HG03025 (cell line): ENCODE data around the gene TNRC18.

Experiments used
- ATAC-seq: cut with Tn5 transposase; IDR thresholded peaks from one replicate; pipeline ENCODE4 v1.9.1; 2021; ENCODE audit warnings: mild to moderate bottlenecking, moderate library complexity; ENCODE audit not compliant: unreplicated experiment, low FRiP score

TNRC18 gene

DNA sequence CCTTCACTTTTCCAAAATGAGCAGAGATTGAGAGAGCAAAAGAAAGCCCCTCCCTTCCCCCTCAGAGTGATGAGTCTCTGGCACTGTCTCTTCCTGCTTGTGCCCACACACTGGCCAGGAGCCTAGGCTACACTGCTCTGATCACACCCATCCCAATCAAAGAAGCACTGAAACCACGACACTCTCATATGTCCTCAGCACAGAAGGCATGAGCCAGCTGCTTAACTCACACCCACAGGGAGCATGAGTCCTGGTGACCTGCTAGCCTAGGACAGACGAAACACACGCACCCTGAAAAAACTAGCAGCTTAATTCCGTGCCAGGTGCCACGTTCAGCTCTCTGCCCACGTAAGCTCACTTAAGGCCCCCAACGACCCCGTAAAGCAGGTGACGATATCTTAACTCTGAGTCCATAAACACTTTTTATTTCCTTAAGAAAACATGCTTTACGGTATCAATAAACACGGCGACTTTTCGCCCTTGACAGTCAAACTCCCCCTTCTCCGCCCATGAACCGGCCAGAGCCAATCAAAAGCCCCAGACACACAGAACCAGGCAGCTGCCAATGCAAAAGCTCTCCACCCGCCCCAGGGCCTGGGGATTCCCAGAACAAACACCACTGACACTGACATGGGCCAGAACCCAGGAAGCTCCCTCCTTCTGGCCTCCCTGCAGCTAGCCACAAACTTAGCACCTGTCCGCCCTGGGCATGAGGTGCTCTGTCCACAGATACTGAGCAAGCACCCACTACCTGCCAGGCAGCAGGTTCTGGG is 69.0 kb downstream of the TNRC18 start:
- ATAC-seq: no peak

DNA sequence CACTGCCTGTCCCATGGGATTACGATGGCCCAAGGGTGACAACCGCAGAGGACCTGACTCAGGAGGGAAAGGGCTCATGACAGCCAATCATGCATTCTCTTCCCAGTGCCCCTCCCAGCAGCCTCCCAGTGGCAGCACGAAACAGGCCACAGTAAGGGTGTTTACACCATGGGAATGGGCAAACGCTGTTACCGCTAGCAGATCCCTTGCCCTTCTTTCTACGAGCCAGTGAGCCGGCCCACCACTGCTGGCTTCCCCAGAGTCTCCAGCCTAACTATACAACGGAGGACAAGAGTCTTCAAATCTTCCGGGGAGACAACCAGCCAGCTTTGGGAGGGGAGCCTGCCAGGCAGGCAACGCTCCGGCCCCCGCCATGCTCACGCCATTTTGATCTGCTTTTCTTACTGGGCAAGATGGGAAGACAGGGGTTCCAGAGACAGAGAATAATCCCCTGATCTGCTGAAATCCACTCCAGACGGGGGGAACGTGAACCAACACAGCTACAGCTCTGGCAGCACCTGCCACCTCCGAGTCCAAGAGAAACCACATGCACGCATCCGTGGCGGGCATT is 71.1 kb downstream of the TNRC18 start:
- ATAC-seq: no peak

DNA sequence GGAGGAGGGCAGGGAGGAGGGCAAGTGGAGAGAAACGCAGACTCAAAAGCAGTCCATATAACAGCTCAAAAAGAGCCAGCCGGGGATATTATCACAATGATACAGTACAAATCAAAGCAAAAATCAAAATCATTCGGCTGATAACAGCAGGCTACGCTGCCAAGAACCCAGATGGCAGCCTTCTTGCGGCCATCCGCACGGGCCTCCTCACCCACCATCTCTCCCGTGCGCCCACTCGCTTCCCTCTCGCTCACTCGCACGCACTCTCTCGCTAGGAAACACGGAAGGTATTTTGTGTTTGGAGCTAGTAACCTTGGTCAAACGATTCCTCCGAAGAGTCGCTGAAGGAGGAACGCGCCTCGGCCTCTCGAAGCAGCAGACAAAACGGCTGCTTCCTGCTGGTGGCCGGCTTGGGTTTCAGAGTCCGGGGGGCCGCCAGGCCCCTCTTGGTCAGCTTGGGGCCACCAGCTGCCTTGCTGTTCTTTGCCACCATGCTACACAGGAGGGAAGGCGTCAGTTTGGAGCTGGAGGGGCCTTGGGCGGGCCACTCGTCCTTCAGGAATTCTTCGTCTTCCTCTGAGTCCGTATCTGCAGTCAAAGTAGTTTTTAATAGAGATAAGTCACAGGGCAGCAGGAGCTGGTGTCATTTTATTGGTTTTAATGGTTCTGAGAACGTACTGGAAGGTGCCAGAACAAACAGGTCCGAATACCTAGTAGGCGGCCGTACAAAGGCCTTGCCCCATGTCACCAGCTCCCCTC is 71.9 kb downstream of the TNRC18 start:
- ATAC-seq: no peak

DNA sequence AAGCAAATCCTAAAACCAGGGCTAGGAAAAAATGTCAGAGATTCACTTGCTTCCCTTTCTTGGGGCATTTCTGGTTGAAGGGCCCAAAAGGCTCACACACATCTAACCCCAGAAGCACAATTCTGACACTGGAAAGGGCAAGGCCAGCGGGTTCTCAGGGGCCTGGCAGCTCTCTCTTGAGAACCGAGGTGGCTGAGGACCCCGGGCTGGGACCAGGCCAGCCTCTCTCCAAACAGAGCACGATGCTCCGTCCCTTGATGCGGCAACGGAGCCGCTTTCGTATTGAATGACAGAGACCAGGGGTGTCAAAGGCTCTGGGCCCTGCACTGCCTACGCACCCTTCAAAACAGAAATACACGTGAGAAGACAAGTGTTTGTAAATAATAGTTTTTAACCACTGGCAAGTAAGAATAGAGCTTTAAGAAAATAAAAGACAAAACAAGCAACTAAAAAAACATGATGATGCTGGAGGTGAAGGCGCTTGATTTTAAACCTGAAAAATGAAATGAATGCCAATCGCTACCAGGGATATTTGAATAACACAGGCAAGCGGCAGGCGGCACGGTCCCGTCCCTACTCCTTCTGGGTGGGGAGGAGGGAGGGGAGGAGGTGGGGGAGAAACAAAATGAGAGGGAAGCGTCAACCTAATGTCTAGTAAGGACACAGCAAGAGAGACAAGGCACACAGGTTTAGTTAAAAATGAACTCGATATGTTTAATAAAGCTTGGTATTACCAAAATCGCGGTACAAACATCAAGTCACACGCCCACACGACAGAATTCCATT is 72.8 kb downstream of the TNRC18 start:
- ATAC-seq: no peak

DNA sequence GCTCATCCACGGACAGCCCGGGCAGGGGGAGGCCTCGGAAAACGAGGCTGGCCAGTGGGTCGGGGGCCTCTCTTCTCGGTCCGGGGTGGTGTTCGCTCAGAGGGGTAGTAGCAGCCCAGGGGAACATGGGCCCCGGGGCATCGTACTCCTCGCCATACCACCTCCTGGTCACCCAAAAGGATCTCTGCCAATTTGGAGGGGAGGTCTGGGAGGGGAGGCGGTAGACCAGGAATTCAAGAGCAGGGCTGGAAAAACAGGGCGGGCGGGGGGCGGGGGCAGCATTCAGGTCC is 73.5 kb downstream of the TNRC18 start:
- no peak for ATAC-seq

DNA sequence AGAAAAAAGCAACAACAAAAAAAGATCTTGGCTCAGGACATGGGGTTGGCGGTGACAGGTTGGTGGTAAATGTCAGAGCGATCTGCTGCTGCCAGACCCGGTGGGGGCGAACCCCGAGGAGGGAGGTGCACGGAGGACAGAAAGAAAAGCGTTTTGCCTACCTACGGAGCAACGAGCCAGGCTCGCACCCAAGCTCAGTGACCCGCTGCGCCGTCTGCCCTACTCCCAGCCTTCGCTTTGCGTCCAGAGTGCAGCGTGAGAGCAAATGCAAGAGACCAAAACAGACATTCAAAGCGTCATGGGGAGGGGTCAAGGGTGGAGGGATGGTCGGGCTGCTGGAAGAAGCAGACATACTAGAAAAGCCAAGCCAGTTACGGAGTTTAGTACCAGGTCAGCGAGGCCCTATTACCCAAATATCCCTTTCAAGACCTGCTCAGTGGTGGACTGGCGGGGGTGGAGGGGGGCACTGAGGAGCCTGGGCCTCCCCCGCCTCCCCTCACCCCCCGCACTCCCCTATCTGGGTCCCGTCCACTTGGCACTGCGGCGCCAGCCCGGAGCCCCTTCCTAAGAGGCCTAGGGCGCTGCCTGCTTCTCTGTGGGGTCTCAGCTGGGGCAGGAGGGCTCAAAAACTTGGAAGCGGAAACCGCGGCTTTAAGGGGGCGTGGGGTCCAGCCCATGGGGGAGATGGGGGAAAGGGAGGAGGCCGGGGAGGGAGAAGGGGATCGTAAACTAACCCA is 74.0 kb downstream of the TNRC18 start:
- no peak for ATAC-seq

- no peak for ATAC-seq
These were observed 74.6 kb downstream of the TNRC18 start for GRCh38 chr7:5349005-5349380.

GRCh38 chr7:5348134-5349004 is 75.3 kb downstream of the TNRC18 start:
- no peak for ATAC-seq

DNA sequence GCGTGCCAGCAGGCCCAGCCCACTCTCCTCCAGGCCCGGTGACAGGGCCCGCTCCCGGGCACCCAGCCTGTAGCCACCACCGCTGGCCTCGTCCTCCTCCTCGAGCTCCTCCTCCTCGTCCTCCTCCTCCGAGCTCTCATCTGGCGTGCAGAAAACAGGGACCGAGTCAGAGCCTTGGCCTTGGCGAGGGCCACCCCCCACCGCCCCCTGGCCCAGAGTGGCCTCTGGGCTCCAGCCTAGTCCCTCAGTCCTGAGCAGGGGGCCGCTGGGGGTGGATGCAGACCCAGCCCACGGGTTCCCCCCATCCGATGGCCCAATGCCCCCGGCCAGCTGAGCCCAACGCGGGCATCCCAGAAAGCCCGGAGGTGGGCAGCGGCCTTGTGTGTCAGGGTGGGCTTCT is 78.0 kb downstream of the TNRC18 start:
- ATAC-seq: no peak

DNA sequence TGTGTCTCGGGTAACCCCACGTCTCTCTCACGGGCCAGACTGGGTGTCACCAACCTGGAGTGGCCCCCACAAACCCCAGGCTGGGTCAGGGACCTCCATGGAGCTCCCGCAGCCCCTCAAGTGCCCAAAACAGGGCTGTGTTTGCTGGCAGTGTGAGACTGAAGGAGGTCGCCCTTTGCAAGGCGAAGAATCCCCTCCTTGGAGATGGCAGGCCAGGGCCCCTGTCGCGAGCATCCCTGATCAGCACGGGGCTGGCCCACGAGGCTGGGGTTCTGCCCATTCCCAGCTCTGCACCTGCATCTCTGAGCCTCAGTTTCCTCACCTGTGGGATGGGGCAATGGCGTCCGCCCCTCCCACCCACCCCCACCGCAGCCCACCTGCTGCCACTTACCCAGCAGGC is 78.5 kb downstream of the TNRC18 start:
- ATAC-seq: no peak

DNA sequence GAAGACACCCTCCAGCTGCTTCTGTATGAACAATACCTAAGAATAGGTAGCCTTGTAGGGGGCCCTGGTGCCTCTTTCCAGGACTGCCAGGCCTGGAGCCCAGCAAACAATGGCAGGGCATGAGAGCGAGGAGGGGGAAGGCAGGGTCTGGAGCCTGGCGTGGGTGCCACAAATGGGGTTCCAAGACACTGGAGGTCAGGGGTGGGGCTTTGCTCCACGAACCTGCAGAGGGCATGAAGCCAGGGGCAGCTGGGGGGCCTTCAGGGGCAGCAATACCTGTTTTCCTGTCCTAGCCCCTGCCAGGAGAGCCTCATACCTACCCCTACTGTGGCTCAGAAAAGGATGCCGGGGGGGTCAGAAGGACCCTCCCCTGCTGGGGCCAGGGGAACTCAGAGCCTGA is 79.3 kb downstream of the TNRC18 start:
- no peak for ATAC-seq

GRCh38 chr7:5343884-5344283 is 79.8 kb downstream of the TNRC18 start:
- no peak for ATAC-seq

DNA sequence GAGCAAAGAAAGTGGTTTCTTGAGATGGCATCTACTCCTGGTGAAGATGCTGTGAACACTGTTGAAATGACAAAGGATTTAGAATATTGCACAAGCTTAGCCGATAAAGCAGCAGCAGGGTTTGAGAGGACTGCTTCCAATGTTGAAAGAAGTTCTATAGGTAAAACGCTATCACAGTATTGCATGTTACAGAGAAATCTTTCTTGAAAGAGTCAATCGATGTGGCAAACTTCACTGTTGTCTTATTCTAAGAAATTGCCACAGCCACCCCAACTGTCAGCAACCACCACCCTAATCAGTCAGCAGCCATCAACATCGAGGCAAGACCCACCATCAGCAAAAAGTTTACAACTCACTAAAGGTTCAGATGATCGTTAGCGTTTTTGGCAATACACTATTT is 81.0 kb downstream of the TNRC18 start:
- no peak for ATAC-seq

- ATAC-seq: no peak
These were observed 83.7 kb downstream of the TNRC18 start for GRCh38 chr7:5339955-5340354.

GRCh38 chr7:5337047-5337446 is 86.6 kb downstream of the TNRC18 start:
- no peak for ATAC-seq

DNA sequence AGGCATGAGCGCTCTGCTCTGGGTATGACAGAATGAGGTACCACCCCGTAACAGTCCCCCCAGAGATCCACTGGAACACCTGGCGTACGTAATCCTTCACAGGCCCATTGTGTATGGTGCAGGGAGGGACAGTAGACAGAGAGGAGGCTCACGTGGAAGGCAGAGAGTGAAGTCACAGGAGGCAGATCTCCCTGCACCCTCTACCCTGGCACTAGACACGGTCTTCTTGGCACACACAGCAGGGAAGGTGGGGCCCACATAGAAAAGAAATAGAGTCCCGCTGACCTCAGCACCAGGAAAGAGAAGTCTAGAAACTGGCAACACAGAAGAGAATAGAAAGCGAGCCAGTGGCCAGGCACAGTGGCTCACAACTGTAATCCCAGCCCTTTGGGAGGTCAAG is 89.0 kb downstream of the TNRC18 start:
- no peak for ATAC-seq

DNA sequence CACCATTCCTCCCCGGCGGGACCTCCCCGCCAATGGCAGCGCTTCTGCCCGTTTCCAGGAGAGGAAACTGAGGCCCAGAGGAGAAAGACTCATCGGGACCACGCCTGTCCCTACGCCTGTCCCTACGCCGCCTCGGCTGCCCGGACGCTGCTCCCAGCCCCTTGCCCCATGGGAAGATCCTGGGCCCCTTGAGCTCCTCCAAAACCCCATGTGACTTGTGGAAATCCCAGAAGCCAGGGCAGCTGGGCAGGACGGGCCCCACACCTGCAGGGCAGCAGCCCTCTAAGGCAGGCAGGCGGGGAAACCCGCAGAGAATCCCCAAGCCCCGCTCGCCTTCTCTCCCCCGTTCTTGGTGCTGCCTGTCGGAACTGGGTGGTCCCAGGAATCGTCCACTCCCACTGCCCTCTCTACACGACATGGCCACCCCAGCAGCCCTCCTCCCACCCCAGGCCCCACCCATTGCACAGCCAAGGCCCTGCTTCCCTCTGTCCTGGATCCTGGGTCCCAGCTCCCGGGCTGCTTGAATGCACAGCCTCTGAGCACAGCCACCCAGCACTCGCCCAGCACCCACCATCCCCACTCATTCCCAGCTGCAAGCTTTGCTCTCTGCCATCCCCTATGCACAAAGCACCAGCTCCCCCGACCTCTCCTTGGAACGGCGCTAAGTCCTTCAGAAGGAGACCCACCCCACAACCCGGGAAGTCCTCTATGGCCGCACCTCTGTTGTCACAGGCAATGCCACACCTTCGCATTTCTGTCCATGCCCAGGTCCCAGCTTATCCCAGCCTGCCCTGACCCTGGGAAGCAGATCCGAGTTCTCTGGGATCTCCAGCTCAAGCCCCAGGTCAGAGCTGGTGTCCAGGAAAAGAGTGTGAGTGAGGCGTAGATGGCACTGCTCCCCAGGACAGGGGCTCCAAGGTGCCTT is 90.3 kb downstream of the TNRC18 start:
- ATAC-seq: no peak

- ATAC-seq: no peak
These were observed 91.1 kb downstream of the TNRC18 start for GRCh38 chr7:5332579-5332978.

GRCh38 chr7:5330288-5330687 is 93.3 kb downstream of the TNRC18 start:
- no peak for ATAC-seq
